Measurements from ENCODE around the gene TNFRSF1A.

TNFRSF1A gene

GRCh38 chr12:6330192-6330591 lies 11.7 kb downstream of the TNFRSF1A start:
- no peak for DNase-seq (ENCODE audit: insufficient read length, low spot score)
- no peak for FAIRE-seq
- TF ChIP-seq CTCF (IDR thresholded peaks at IDR 0.05; ENCODE audit: insufficient read depth, missing control alignments) = no peak

- DNase-seq (ENCODE audit: insufficient read length, low spot score) = no peak
Measured at GRCh38 chr12:6329703-6330064, 12.2 kb downstream of the TNFRSF1A start.

GRCh38 chr12:6328945-6329702 lies 12.8 kb downstream of the TNFRSF1A start:
- DNase-seq (ENCODE audit: insufficient read length, low spot score) (no peak), FAIRE-seq (no peak)
- TF ChIP-seq CTCF (IDR thresholded peaks at IDR 0.05; ENCODE audit: insufficient read depth, missing control alignments) = no peak

More at GRCh38 chr12:6329703-6330064, 12.2 kb downstream of the TNFRSF1A start:
- no peak for TF ChIP-seq CTCF (IDR thresholded peaks at IDR 0.05; ENCODE audit: insufficient read depth, missing control alignments)
- FAIRE-seq = no peak

- TF ChIP-seq CTCF (IDR thresholded peaks at IDR 0.05; ENCODE audit: insufficient read depth, missing control alignments) = no peak
- DNase-seq (ENCODE audit: insufficient read length, low spot score) = no peak
- no peak for FAIRE-seq
Measured at GRCh38 chr12:6328045-6328779, 13.7 kb downstream of the TNFRSF1A start.

GRCh38 chr12:6327229-6328041 lies 14.4 kb downstream of the TNFRSF1A start:
- DNase-seq (ENCODE audit: insufficient read length, low spot score) (no peak), FAIRE-seq (no peak)
- TF ChIP-seq CTCF (IDR thresholded peaks at IDR 0.05; ENCODE audit: insufficient read depth, missing control alignments) = no peak

GRCh38 chr12:6326316-6327228 lies 15.3 kb downstream of the TNFRSF1A start:
- TF ChIP-seq CTCF (IDR thresholded peaks at IDR 0.05; ENCODE audit: insufficient read depth, missing control alignments) = peak; percentile 49
- DNase-seq (ENCODE audit: insufficient read length, low spot score) = no peak
- no peak for FAIRE-seq

Measured in D721Med (cell line).